Uterus (tissue), 4 donors: ENCODE results near the gene PKD1L1. TPM values are rescaled to one million over a fixed set of nuclear protein-coding genes. Genes with fewer than 3 reads are reported as not detected.

ENCODE experiments used
- DNase-seq, 2 donors: peaks; one replicate each; pipeline ENCODE4 v3.0.0-alpha.2; 2019 to 2020
- H3K27ac ChIP-seq, 2 donors: fragments of 200-600 bp; sonication (generic); 1 replicate in 1 of 2; 2 replicates in 1 of 2; pipeline ENCODE4 v1.5.1; 2016 to 2018
- H3K27me3 ChIP-seq, 2 donors: fragments of 200-600 bp; sonication (generic); one replicate each; pipeline ENCODE4 v1.5.1; 2018 to 2019; ENCODE audit warnings: control low read depth in 1 of 2
- H3K36me3 ChIP-seq, 2 donors: fragments of 200-600 bp; sonication (generic); one replicate each; pipeline ENCODE4 v1.5.1; 2019; ENCODE audit warnings: control low read depth in 1 of 2
- H3K4me1 ChIP-seq, 2 donors: fragments of 200-600 bp; sonication (generic); one replicate each; pipeline ENCODE4 v1.5.1; 2018 to 2019; ENCODE audit warnings: control low read depth in 1 of 2
- H3K4me3 ChIP-seq, 2 donors: fragments of 200-600 bp; sonication (generic); 1 replicate in 1 of 2; 2 replicates in 1 of 2; pipeline ENCODE4 v1.5.1; 2018 to 2019; ENCODE audit warnings: mild to moderate bottlenecking in 1 of 2
- H3K9me3 ChIP-seq, 2 donors: fragments of 200-600 bp; sonication (generic); one replicate each; pipeline ENCODE4 v1.5.1; 2019; ENCODE audit warnings: control low read depth in 1 of 2
- CTCF ChIP-seq, 4 experiments: fragments of 200-600 bp in 2 of 4; fragments of 450-650 bp in 2 of 4; sonication (generic) in 2 of 4; IDR thresholded peaks; one replicate each; pipeline ENCODE4 v1.5.1; 2016 to 2019; ENCODE audit warnings: antibody characterized with exemption in 4 of 4, mild to moderate bottlenecking in 2 of 4, moderate library complexity in 1 of 4
- POLR2A ChIP-seq, 2 donors: fragments of 450-650 bp; IDR thresholded peaks; one replicate each; pipeline ENCODE4 v1.6.1; 2016; ENCODE audit warnings: antibody characterized with exemption in 2 of 2, mild to moderate bottlenecking in 1 of 2, moderate library complexity in 1 of 2
- intact Hi-C: fragments of 100-400 bp; cut with DNase I; formaldehyde crosslinking; loops from one replicate; pipeline ENCODE4 v1.15.1; 2023; ENCODE audit warnings: low total_unique reads
- total RNA-seq, 4 donors: library from RNA; depleted of rRNA in 3 of 4; stranded (reverse); fragments of >200 nt in 3 of 4; gene quantifications; one replicate each; pipeline versions ENCODE4 v1.1.0 to v1.2.4, GENCODE V29; 2014 to 2023
- donor health status: DM: yes; HTN: yes; CAD: no.

The PKD1L1 gene
- total RNA-seq, 4 donors from 2014 or later: under 0.01 to 3.8 (median 0.74) TPM

GRCh38 chr7:47881256-47881655, 67.0 kb downstream of the PKD1L1 start:
- Histone ChIP-seq H3K9me3 (no peaks in the 10 kb centered on the region), H3K27ac (no peak overlapping the region), H3K36me3 (no peaks in the 10 kb centered on the region), H3K4me3 (no peak overlapping the region), H3K4me1 (no peaks in the 10 kb centered on the region), H3K27me3 (no peaks in the 10 kb centered on the region)
- TF ChIP-seq CTCF (IDR thresholded peaks at IDR 0.05) (no peak), POLR2A (IDR thresholded peaks at IDR 0.05) (no peak)
- intact Hi-C loops: no loop called here
- DNase-seq: no peak

- no peak overlapping the region for H3K27ac ChIP-seq
- H3K27me3 ChIP-seq: no peaks in the 10 kb centered on the region
- no peaks in the 10 kb centered on the region for H3K36me3 ChIP-seq
- DNase-seq: no peak
- no peaks in the 10 kb centered on the region for H3K4me1 ChIP-seq
- intact Hi-C loops: no loop called here
- TF ChIP-seq POLR2A (IDR thresholded peaks at IDR 0.05): no peak
- no peak for TF ChIP-seq CTCF (IDR thresholded peaks at IDR 0.05)
- H3K9me3 ChIP-seq: no peaks in the 10 kb centered on the region
- no peak overlapping the region for H3K4me3 ChIP-seq
Observed at GRCh38 chr7:47878662-47879061, 69.6 kb downstream of the PKD1L1 start.

- no peaks in the 10 kb centered on the region for H3K36me3 ChIP-seq
- intact Hi-C loops: no loop called here
- no peak for TF ChIP-seq POLR2A (IDR thresholded peaks at IDR 0.05)
- TF ChIP-seq CTCF (IDR thresholded peaks at IDR 0.05): no peak
- no peak overlapping the region for H3K27ac ChIP-seq
- no peaks in the 10 kb centered on the region for H3K9me3 ChIP-seq
- no peaks in the 10 kb centered on the region for H3K4me1 ChIP-seq
- H3K4me3 ChIP-seq: no peak overlapping the region
- DNase-seq: no peak
- no peaks in the 10 kb centered on the region for H3K27me3 ChIP-seq
Observed at GRCh38 chr7:47877336-47877735, 70.9 kb downstream of the PKD1L1 start.

- no peaks in the 10 kb centered on the region for H3K9me3 ChIP-seq
Observed at GRCh38 chr7:47875998-47876744, 72.1 kb downstream of the PKD1L1 start.

More at GRCh38 chr7:47875998-47876744, 72.1 kb downstream of the PKD1L1 start:
- DNase-seq: no peak
- no peak for TF ChIP-seq POLR2A (IDR thresholded peaks at IDR 0.05)
- TF ChIP-seq CTCF (IDR thresholded peaks at IDR 0.05): no peak
- intact Hi-C loops: no loop called here
- Histone ChIP-seq H3K4me1 (no peaks in the 10 kb centered on the region), H3K27ac (no peak overlapping the region), H3K27me3 (no peaks in the 10 kb centered on the region), H3K36me3 (no peaks in the 10 kb centered on the region), H3K4me3 (no peak overlapping the region)
